ACC112 (cell line): ENCODE data around the gene EIPR1.

ENCODE experiments used
- H2AFZ ChIP-seq: fragments of 200-600 bp; sonication (generic); one replicate; pipeline ENCODE4 v1.6.0; 2017; ENCODE audit warnings: antibody characterized with exemption, low read length; ENCODE audit not compliant: unreplicated experiment
- H3K27ac ChIP-seq: fragments of 200-600 bp; sonication (generic); 2 replicates; pipeline ENCODE4 v1.5.1; 2014; ENCODE audit warnings: low read depth, mild to moderate bottlenecking, antibody characterized with exemption, low read length, moderate library complexity
- H3K27me3 ChIP-seq: fragments of 200-600 bp; sonication (generic); 2 replicates; pipeline ENCODE4 v1.6.1; 2014; ENCODE audit warnings: mild to moderate bottlenecking, antibody characterized with exemption, low read length, moderate library complexity, mixed read lengths; ENCODE audit not compliant: insufficient read depth
- H3K36me3 ChIP-seq: fragments of 200-600 bp; sonication (generic); 2 replicates; pipeline ENCODE4 v1.6.1; 2016; ENCODE audit warnings: mild to moderate bottlenecking, antibody characterized with exemption, low read length, moderate library complexity, mixed read lengths; ENCODE audit not compliant: insufficient read depth
- H3K4me1 ChIP-seq: fragments of 200-600 bp; sonication (generic); one replicate; pipeline ENCODE4 v1.6.1; 2016; ENCODE audit warnings: low read length, mixed read lengths; ENCODE audit not compliant: insufficient read depth, unreplicated experiment, control insufficient read depth
- H3K4me3 ChIP-seq: fragments of 200-600 bp; sonication (generic); 2 replicates; pipeline ENCODE4 v1.5.1; 2014; ENCODE audit warnings: mild to moderate bottlenecking, low read depth, low read length
- H3K79me2 ChIP-seq: fragments of 200-600 bp; sonication (generic); one replicate; pipeline ENCODE4 v1.6.0; 2016; ENCODE audit warnings: low read length; ENCODE audit not compliant: control insufficient read depth, unreplicated experiment, insufficient read depth

The EIPR1 gene

DNA sequence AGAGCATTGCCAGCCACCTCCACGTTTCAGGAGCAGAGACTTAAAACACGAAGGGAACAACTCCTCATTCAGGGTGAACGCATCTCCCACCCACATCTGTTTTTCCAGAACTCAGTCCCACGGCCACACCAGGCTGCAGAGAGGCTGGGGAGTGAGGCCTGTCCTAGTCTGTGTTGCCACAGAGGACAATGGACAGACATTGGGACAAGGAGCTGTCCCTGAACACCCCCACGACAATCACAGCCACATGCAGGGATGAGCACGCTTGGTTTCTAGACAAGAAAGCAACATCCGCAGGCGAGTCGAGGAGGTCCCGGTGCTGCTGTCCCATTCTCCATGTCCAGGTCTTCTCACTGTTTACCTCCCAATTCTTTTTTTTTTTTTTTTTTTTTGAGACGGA lies 167.4 kb downstream of the EIPR1 start:
- Histone ChIP-seq H3K4me3 (no peak overlapping the region), H3K27ac (no peak overlapping the region), H3K36me3 (no peaks in the 10 kb centered on the region), H3K4me1 (no peaks in the 10 kb centered on the region), H2AFZ (no peak overlapping the region), H3K27me3 (no peaks in the 10 kb centered on the region), H3K79me2 (no peaks in the 10 kb centered on the region)

DNA sequence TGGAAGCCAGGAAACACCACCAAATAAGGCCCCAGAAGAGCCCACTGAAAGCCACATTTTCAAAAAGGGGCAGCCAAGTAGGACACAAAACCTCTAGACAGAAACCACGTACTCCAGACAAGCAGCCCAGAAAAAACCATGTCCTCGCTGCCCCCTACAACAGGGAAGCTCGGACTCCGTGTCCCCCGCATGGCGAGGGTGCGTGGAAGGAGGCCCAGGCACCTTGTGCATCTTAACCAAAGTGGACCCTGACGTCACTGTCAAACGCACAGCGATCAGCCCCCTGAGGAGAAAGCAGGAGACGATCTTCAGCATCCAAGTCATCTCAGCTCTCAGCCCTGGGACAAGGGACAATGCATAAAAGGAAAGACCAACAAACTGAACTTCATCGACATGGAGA lies 168.4 kb downstream of the EIPR1 start:
- Histone ChIP-seq H3K79me2 (no peaks in the 10 kb centered on the region), H3K4me1 (no peaks in the 10 kb centered on the region), H3K4me3 (no peak overlapping the region), H3K27ac (no peak overlapping the region), H3K27me3 (no peaks in the 10 kb centered on the region), H3K36me3 (no peaks in the 10 kb centered on the region), H2AFZ (no peak overlapping the region)

DNA sequence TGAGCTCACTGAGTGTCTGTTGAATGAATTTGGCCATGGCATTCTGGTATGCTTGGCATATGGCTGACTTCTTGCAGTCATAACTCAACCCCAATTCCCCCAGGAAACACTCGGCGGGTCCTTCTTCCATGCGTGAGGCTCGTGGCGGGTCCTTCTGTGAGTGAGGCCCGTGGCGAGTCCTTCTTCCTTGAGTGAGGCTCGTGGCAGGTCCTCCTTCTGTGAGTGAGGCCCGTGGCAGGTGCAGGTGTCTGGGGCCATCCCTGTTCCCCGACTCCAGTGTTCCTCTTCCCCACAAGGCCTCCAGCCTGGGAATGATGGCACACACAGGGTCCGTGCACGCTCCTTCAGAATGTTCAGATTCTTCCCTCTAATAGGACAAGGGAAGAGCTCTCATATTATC lies 169.0 kb downstream of the EIPR1 start:
- Histone ChIP-seq H3K36me3 (no peaks in the 10 kb centered on the region), H3K4me3 (no peak overlapping the region), H2AFZ (no peak overlapping the region), H3K27ac (no peak overlapping the region), H3K27me3 (no peaks in the 10 kb centered on the region), H3K79me2 (no peaks in the 10 kb centered on the region), H3K4me1 (no peaks in the 10 kb centered on the region)

DNA sequence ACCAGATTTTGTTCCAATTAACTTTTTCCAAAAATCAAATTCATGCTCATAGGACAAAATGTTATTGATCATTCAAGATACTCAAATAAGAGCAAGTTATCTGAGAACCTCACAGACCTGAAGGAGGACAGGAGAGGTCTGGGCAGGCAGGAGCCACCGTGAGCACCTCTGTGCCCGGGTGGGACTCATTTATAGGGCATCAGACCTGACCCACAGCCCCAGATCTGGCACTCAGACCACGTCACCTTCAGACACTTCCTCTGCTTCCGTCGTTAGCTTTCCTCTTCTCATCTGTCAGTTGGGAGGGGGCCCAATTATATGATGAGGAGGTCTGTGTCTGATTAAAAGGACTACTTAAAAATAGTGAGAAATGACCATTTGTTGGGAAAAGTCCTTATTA lies 169.4 kb downstream of the EIPR1 start:
- H3K4me3 ChIP-seq: no peak overlapping the region
- H3K79me2 ChIP-seq: no peaks in the 10 kb centered on the region
- H2AFZ ChIP-seq: no peak overlapping the region
- H3K27me3 ChIP-seq: no peaks in the 10 kb centered on the region
- no peak overlapping the region for H3K27ac ChIP-seq
- H3K4me1 ChIP-seq: no peaks in the 10 kb centered on the region
- H3K36me3 ChIP-seq: no peaks in the 10 kb centered on the region

DNA sequence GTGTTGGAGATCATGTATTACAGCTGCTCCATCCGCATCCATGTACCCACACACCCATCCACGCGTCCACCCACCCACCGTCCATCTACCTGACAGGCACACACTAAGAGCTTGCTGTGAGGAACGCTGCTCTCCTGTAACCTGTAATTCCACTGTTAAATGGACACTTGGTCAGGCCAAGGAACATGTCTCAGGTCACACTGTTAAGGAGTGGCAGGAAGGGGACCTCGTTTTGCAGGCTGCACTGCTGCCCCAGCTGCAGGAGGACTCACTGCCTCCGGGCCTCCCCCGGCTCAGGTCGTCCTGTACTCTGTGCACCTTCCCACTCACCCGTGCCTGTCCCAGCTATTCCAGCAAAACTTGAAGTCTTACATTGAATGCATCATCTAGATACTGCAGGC lies 170.5 kb downstream of the EIPR1 start:
- H3K4me1 ChIP-seq: no peaks in the 10 kb centered on the region
- H3K79me2 ChIP-seq: no peaks in the 10 kb centered on the region
- no peak overlapping the region for H2AFZ ChIP-seq
- no peaks in the 10 kb centered on the region for H3K27me3 ChIP-seq
- no peak overlapping the region for H3K4me3 ChIP-seq
- no peak overlapping the region for H3K27ac ChIP-seq
- no peaks in the 10 kb centered on the region for H3K36me3 ChIP-seq

DNA sequence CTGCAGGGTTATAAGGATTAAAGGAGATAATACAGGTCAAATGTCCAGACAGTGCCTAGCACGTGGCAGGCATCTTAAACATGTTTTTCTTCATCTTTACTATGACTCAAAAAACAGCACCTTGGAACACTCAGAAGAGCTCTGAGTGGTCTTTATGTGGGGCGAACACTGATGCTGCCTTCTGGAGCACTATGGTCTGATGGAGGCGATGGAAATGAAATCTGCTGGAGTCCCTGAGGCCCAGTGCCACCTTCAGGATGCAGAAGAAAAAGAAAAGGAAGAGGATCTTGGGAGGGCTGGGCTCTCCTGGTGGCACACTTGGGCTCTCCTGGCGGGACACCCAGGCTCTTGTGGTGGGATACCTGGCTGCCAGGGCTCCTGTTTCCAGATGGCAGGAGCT lies 171.8 kb downstream of the EIPR1 start:
- no peaks in the 10 kb centered on the region for H3K36me3 ChIP-seq
- H3K4me1 ChIP-seq: no peaks in the 10 kb centered on the region
- H3K4me3 ChIP-seq: no peak overlapping the region
- H3K27me3 ChIP-seq: no peaks in the 10 kb centered on the region
- H3K79me2 ChIP-seq: no peaks in the 10 kb centered on the region
- H2AFZ ChIP-seq: no peak overlapping the region
- H3K27ac ChIP-seq: no peak overlapping the region

DNA sequence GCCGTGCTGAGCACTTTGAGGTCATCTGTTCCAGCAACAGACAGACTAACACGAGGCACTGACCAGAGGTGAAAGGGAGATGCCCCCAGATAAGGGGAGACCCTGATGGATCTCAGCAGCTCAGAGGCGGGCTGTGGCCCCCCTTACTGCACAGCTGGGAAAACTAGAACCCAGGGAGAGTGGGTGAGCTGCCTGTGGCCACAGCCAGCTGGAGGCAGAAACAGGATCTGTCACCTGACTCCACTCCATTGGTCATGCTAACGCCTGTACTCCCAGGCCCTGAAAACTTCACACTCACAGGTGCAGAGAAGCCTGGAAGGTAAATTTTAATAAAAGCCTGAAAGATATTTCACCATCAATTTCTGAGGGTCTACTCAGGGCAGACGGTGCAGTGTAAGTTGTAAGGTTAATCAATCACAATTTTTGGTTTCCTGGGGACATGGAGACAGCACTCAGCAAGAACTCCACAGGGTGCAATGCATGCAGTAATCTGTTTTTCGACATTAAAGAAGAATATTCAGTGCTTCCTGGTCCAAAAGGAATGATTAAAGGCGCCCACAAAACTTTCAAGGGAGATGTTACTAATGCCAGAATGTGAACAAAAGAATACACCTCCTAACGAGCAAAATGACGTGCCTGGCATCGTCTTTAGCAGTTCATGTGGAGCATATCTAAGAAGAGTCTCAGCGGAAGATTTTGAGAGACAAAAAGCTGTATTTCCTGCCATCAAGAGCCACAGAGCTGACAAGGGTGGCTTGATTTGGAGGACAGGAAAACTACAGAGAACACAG lies 173.4 kb downstream of the EIPR1 start:
- no peaks in the 10 kb centered on the region for H3K4me1 ChIP-seq

DNA sequence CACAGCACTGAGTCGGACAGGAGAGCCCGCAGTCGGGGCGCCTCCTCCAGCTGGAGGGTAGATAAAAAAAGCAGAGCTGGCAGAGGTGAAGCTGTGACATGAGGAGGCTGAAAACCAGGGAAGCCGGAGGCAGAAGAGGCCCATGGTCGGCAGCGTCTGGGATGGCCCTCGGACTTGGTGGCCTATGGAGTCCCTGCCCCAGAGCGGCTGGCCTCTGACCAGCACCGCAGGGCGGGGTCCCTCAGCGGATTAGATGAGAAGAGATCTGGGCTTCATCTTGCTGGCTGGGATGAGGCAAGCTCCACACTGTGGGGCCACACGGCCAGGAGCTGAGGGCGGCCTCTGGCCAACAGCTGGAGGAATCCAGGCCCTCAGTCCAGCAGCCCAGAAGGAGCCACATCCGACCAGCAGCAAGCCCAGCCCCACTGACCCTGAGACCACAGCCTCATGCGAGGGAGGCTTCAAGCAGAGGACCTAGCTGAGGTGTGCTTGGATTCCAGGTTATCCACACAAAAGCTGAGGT lies 174.1 kb downstream of the EIPR1 start:
- no peak overlapping the region for H2AFZ ChIP-seq
- no peaks in the 10 kb centered on the region for H3K79me2 ChIP-seq
- H3K27me3 ChIP-seq: no peaks in the 10 kb centered on the region
- H3K4me1 ChIP-seq: no peaks in the 10 kb centered on the region
- H3K4me3 ChIP-seq: no peak overlapping the region
- no peak overlapping the region for H3K27ac ChIP-seq
- no peaks in the 10 kb centered on the region for H3K36me3 ChIP-seq

More for the DNA sequence above, 173.4 kb downstream of the EIPR1 start:
- H3K4me3 ChIP-seq: no peak overlapping the region
- no peaks in the 10 kb centered on the region for H3K36me3 ChIP-seq
- H2AFZ ChIP-seq: no peak overlapping the region
- H3K27me3 ChIP-seq: no peaks in the 10 kb centered on the region
- no peak overlapping the region for H3K27ac ChIP-seq
- no peaks in the 10 kb centered on the region for H3K79me2 ChIP-seq

DNA sequence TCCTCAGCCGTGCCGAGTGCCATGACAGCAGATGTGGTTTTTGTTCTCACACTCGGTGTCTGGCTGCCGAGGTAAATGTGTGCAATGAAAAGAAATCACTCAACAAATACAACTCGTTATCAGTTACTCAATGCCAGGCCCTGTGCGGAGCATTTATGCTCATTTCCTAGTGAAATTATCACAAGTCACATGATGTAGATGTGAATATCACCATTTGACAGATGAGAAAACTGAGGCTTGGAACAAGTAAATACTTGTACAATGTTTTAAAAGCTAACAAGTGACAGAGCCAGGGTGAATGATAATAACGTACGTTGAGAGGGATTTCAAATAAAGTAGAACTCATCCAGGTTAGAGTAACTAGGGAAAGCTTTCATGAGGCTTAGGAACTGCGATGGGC lies 174.7 kb downstream of the EIPR1 start:
- Histone ChIP-seq H3K4me1 (no peaks in the 10 kb centered on the region), H3K4me3 (no peak overlapping the region), H3K79me2 (no peaks in the 10 kb centered on the region), H3K36me3 (no peaks in the 10 kb centered on the region), H3K27me3 (no peaks in the 10 kb centered on the region), H2AFZ (no peak overlapping the region), H3K27ac (no peak overlapping the region)

DNA sequence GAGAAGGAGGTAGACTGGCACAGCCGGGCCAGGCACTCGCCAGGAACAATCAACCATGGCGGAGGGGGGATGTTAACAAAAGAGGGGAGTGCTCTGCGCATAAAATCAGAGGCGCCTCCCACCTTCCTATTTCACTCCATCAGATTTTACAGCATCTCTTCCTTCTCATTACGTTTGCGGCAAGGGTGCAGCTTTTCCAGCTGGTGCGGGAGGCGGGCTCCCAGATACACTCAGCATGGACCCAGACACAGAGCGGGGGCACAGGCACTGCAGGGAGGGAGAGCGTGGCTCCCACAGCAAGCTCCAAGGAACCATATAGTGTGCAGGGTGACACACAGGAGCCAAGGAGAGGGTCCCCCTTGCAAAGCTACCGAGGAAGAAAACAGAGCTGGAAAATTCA lies 176.3 kb downstream of the EIPR1 start:
- Histone ChIP-seq H3K27ac (no peak overlapping the region), H3K36me3 (no peaks in the 10 kb centered on the region), H3K27me3 (no peaks in the 10 kb centered on the region), H3K4me1 (no peaks in the 10 kb centered on the region), H3K4me3 (no peak overlapping the region), H3K79me2 (no peaks in the 10 kb centered on the region), H2AFZ (no peak overlapping the region)

DNA sequence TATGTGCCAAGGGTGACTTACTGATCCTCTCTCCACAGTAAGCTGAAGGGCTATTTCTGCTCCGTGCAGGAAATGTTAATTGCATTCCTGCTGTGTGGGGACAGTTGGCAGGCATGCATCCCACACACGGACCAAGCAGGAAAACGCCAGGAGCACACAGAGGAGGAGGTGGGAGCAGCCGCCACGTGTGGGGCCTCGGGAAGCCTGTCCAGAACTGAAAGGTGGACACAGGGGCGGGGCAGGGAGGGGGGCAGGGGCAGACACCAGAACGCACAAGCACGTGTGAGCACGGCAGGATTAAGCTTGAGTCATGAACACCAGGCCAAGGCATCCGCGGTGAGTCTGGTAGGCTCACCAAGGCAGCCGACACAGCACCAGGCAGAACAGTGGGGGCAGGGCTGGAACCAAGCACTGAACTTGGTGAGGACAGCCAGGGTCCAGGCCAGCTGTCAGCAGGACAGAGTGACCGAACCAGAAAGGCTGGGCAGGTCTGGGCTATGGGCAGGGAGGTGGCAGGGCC lies 177.1 kb downstream of the EIPR1 start:
- Histone ChIP-seq H3K36me3 (no peaks in the 10 kb centered on the region), H3K27me3 (no peaks in the 10 kb centered on the region), H3K4me1 (no peaks in the 10 kb centered on the region), H2AFZ (no peak overlapping the region), H3K79me2 (no peaks in the 10 kb centered on the region), H3K4me3 (no peak overlapping the region), H3K27ac (no peak overlapping the region)
